T-helper 1 cell (primary cell): ENCODE measurements around the gene ETFA.

Experiments
- DNase-seq, 5 donors: peaks; one replicate each; pipeline ENCODE4 v3.0.0-alpha.2; 2012 to 2020
- total RNA-seq, 4 donors: gene quantifications; one replicate each; lab custom pipeline; 2026; lab: John Stamatoyannopoulos, UW

The ETFA gene
- total RNA-seq, result 26.0 to 43.6 (median 40.8) reads per million in 4 donors

DNA sequence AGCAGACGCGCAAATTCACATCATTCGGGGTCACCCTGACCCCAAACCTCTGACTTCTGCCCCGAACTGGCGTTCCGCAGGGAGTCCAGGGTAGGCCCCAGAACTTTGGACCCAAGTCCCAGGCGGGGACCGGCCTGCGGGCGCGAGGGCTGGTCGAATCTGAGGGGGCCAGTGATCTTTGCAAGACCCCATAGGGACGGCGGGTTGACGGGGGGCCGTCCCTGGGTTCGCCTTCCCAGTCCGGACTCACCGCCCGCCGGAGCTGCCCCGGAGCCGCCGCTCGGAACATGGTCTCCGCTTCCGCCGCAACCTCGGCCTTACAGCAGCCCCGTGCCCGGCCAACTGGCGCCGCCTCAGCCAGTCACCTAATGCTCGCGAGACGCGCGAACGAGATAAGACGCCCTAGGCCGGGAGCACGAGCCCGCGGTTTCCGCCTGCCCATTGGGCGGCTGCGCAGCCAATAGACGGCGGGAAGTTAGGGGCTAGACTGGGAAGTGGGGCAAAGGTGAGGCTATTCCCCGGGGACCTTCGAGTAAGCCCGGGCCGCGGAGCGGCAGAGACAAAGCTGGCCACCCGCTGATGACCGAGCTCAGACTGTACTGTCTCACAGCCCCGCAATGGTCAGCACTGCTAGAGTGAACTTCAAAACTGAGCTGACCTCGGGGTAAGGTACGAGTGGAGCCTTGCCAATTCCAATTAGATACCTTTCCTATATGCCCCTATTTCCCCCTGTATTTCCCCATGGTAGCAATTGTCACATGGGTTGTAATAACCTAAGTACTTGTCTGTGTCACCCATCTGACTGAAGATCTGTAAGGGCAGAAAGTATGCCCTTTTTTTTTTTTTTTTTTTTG is at the start of gene ETFA:
TSS of gene ETFA (minus strand) at position 370 of the 854 bp plus-strand sequence. CDS start at position 289, 81 bp downstream.
- DNase-seq, result peak; percentile 68 to 96 (median 79)

DNA sequence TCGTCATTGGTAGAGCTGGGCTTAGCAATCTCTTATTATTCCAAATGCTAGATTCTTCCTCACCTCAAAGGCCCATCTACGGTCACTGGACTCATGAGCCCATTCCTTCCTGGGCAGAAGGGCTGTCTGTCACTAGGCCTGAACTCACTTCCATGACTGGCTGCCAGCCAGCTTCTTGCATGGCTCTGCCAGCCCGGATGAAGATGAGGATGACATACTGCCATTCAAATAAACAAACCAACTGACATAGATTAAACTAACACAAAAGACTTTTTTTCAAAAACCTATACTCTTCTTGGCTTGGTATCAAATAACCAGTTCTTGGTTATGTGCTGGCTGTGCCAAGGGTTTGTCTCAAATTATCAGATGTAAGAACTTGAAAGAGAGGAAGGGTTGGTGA is 49.1 kb upstream of the ETFA start:
- no peak for DNase-seq

DNA sequence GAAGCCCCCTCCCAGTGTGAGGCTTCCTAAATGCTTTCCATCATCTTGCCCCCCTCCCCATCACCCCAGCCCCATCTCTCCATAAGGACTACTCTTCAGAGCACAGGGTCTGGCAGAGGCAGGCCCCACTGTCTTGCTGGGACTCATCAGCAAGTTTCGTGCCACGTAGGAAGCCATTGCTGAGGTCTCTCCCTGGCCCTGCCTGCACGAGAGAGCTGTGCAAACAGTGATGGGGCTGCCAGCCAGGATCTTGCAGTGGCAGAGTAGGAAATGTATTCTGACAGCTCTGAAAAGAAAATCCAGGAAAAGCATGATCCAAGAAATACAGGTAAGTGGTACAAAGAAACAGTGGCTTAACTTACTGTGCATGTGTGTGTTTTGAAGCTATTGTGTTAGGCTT is 47.9 kb upstream of the ETFA start:
- DNase-seq, result no peak

DNA sequence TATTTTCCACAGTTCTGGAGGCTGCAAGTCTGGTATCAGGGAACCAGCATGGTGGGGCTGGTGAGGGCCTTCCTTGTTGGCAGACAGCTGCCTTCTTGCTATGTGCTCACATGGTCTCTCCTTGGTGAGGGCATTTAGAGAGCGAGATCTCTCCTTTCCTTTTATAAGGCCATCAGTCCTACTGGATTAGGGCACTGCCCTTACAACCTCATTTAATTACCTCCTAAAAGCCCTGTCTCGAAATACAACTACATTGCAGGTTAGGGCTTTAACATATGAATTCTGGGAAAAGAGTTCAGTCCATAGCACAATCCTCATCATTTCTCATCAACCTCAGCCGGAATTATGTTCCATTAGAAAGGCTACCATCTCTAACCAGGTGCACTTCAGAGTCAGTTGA is 47.2 kb upstream of the ETFA start:
- no peak for DNase-seq

GRCh38 chr15:76354823-76355440 is 43.7 kb upstream of the ETFA start:
- DNase-seq, result no peak

- DNase-seq, result no peak
Measured at GRCh38 chr15:76353903-76354302, 42.6 kb upstream of the ETFA start.

DNA sequence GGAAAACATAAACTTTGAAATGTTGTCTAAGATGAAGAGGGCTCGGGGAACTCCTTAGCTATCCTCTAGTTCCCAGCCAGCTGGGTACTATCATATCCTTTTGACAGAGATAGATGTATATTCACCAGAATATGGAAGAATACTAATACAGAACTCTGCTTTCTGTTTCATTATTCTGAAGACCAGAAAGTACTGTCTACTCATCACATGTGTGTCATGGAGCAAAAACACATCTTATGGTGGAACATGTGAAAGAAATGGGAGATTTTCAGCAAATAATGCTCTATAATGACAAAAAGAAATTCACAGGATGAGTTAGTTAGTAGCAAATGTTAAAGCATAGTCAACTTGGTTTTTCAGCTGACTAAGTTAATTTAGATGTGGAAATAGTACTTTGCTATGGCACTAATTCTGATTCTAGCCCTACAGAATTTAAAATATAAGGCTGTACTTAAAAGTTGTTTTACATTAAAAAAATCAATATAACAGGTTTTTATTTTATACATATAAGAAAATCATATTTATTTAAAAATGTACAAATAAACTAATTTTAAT is 41.8 kb upstream of the ETFA start:
- no peak for DNase-seq

GRCh38 chr15:76349301-76350070 is 38.2 kb upstream of the ETFA start:
- no peak for DNase-seq

GRCh38 chr15:76347482-76348055 is 36.3 kb upstream of the ETFA start:
- DNase-seq, result no peak

- DNase-seq, result no peak
Measured at GRCh38 chr15:76346669-76347481, 35.6 kb upstream of the ETFA start.

- DNase-seq, result no peak
Measured at GRCh38 chr15:76345880-76346668, 34.8 kb upstream of the ETFA start.

- DNase-seq, result no peak
Measured at GRCh38 chr15:76345583-76345879, 34.3 kb upstream of the ETFA start.

DNA sequence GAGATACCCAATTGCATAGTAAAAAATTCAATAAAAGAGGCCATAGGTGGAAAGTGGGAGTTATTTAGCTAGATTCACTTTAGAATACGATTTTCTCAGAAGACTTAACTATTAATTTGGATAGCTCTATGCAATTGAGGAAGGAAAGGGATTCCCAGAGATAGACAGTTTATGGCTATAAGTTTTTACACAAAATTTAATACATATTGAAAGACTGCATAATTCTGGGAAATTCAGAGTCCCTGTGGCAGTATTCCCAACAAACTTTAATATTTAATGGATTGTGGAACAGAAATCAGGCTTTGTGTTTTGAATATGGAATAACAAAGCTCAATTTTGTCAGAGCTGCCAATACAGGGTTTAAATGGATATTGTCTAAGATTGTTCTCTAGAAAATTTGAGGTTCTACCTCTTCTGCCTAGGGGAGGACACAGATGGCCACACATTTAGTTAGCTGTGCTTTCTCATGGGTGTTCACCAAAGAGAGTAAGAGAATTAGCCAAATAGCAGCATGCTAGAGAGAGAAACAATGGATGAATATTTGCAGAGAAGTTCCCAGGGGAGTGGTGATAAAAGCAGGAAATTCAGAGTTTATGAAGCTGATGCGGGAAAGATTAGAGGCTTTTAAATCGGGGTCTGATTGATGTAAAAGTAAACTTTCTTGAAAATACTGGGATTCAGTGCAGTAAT is 33.8 kb upstream of the ETFA start:
- no peak for DNase-seq

DNA sequence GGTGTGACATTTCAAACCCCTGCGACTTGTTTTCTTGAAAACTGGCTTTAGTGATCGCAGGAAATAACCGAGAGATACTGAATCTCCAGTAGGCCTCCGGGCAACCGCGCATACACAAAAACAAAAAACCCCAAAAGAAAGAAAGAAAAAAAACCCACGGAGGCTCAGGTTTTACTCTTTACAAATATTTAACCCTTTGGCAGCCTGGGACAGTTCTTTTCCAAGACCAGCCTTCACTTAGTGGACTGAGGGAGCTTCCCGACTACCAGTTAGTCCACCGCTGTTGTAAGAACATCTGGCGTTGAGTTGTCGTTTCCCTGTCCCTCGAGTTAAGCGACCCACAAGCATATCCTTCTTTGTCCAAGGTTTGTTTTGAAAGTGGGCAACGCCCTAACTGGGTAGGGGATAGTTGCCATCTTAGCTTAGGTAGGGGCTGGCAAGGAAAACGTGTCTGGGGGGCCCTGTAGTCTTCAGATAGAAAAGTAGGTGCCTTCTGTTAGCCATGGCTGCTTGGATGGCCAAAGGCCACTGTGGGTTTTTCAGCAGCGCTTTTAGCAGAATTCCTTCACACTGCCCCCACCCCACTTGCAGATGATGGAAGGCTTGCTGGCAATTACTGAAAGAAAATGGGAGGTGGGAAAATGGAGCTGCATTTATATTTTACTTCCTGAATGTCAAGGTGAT is 32.2 kb upstream of the ETFA start:
- no peak for DNase-seq

DNA sequence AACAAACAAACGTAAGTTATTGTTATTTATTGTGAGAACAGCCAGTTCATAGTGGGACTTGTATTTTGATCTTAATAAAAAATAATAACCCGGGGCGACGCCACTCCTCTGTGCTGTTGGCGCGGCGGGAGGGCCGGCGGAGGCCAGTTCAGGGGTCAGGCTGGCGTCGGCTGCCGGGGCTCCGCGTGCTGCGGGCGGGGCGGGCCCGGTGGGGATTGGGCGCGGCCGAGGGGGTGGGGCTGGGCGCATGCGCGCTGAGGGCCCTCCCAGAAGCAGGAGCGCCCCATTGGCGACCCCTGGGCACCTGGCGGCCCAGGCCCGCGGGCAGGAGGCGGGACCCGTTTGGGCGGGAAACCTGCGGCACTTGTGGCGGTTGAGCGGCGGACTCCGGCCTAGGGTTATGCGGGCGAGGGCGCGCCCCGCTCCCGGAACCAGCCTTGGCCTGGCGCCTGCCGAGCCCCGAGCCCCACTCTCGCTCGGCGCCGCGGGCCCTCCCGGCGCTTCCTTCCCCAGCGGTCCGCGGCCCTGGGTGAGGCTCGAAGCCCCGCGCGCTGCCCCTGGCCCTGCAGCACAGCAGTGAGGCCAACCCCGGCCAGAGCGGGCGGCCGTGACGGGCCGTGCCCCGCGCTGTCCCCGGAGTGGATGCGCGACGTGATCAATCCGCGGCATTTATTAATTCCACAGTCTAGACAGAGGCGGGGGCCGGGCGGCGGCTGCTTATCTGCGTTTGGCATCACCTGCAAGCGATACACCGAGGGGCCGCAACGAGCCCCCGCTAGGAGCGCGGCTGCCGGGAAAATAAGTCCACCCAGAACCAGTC is 31.3 kb upstream of the ETFA start:
- DNase-seq, result peak in 1 of 5 donors; percentile 37

DNA sequence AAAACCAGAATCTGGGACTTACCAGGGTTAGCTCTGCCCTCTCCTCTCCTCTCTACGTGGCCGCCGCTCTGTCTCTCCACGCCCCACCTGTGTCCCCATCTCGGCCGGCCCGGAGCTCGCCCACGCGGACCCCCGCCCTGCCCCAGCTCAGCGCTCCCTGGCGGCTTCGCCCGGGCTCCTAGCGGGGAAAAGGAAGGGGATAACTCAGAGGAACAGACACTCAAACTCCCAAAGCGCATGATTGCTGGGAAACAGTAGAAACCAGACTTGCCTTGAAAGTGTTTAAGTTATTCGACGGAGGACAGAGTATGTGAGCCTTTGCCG is 30.8 kb upstream of the ETFA start:
- no peak for DNase-seq

GRCh38 chr15:76341366-76342057 is 30.2 kb upstream of the ETFA start:
- peak in 1 of 5 donors; percentile 11 for DNase-seq

GRCh38 chr15:76340803-76341365 is 29.6 kb upstream of the ETFA start:
- DNase-seq, result peak in 3 of 5 donors; percentile 26 to 67 (median 41)
